ENCODE measurements around the gene CPS1.

Gene CPS1

DNA sequence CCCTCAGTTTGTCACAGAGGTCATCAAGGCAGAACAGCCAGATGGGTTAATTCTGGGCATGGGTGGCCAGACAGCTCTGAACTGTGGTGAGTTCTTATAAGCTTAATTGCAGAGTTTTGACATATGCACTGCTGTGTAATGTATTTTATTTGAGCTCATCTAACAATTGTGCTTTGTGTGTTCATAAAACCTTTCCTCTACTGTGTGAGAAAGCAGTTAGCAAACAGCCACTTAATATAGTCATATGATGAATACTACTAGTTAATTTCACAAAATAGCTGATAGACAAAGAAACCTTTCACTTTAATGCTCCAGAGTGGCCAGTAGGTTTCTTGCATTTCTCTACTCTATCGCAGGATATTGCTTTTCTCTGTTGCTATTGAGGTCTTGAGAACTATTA lies 43.1 kb downstream of the CPS1 start:
- no peaks in the 10 kb centered on the region for H3K4me1 ChIP-seq (ENCODE audit: insufficient read depth, insufficient read length)
- H3K9me3 ChIP-seq (ENCODE audit: insufficient read depth, low read length), result no peaks in the 10 kb centered on the region
- no peak overlapping the region for H3K9ac ChIP-seq (ENCODE audit: insufficient read length, low read depth)
- TF ChIP-seq ZNF274 (IDR thresholded peaks at IDR 0.05; ENCODE audit: low read depth, low read length) (no peak), SUZ12 (IDR thresholded peaks at IDR 0.05; ENCODE audit: extremely low read depth, insufficient read depth, insufficient read length) (no peak), YY1 (IDR thresholded peaks at IDR 0.05; ENCODE audit: insufficient read depth, insufficient read length) (no peak)
- H3K27me3 ChIP-seq (ENCODE audit: insufficient read depth, insufficient read length), result no peaks in the 10 kb centered on the region
- no peaks in the 10 kb centered on the region for H3K36me3 ChIP-seq (ENCODE audit: insufficient read depth, insufficient read length, low read length)
- H3K4me3 ChIP-seq (ENCODE audit: insufficient read length, low read depth), result no peak overlapping the region
- DNase-seq (ENCODE audit: low read depth, low spot score), result no peak

GRCh38 chr2:210604666-210605065 lies 48.3 kb downstream of the CPS1 start:
- no peak overlapping the region for H3K4me3 ChIP-seq (ENCODE audit: insufficient read length, low read depth)
- no peaks in the 10 kb centered on the region for H3K4me1 ChIP-seq (ENCODE audit: insufficient read depth, insufficient read length)
- H3K9ac ChIP-seq (ENCODE audit: insufficient read length, low read depth), result no peak overlapping the region
- no peaks in the 10 kb centered on the region for H3K36me3 ChIP-seq (ENCODE audit: insufficient read depth, insufficient read length, low read length)
- H3K9me3 ChIP-seq (ENCODE audit: insufficient read depth, low read length), result no peaks in the 10 kb centered on the region
- no peak for TF ChIP-seq YY1 (IDR thresholded peaks at IDR 0.05; ENCODE audit: insufficient read depth, insufficient read length)
- no peak for TF ChIP-seq SUZ12 (IDR thresholded peaks at IDR 0.05; ENCODE audit: extremely low read depth, insufficient read depth, insufficient read length)
- no peak for TF ChIP-seq ZNF274 (IDR thresholded peaks at IDR 0.05; ENCODE audit: low read depth, low read length)
- no peak for DNase-seq (ENCODE audit: low read depth, low spot score)
- H3K27me3 ChIP-seq (ENCODE audit: insufficient read depth, insufficient read length), result no peaks in the 10 kb centered on the region

- Histone ChIP-seq H3K9me3 (ENCODE audit: insufficient read depth, low read length) (no peaks in the 10 kb centered on the region), H3K4me3 (ENCODE audit: insufficient read length, low read depth) (no peak overlapping the region), H3K27me3 (ENCODE audit: insufficient read depth, insufficient read length) (no peaks in the 10 kb centered on the region), H3K36me3 (ENCODE audit: insufficient read depth, insufficient read length, low read length) (no peaks in the 10 kb centered on the region), H3K4me1 (ENCODE audit: insufficient read depth, insufficient read length) (no peaks in the 10 kb centered on the region), H3K9ac (ENCODE audit: insufficient read length, low read depth) (no peak overlapping the region)
- no peak for DNase-seq (ENCODE audit: low read depth, low spot score)
- TF ChIP-seq ZNF274 (IDR thresholded peaks at IDR 0.05; ENCODE audit: low read depth, low read length) (no peak), YY1 (IDR thresholded peaks at IDR 0.05; ENCODE audit: insufficient read depth, insufficient read length) (no peak), SUZ12 (IDR thresholded peaks at IDR 0.05; ENCODE audit: extremely low read depth, insufficient read depth, insufficient read length) (no peak)
These were observed 49.6 kb downstream of the CPS1 start for GRCh38 chr2:210606001-210606400.

DNA sequence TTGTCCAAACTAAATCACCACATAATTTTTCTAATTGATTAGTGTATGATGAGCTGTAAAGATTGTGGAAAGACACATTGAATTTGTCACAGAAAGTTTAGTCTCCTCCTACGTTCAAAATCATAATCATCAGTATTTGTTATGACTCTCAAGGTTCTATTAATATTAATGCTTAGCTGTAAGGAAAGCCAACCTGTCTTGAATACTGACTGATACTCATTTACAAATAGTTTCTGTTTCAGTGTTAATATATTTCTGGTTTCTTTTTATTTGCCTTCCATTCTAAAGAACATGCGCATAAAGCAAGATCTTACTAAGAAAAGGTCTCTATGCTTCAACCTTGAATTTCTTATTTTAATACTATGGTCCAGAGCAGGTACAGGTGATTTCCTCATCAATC lies 55.1 kb downstream of the CPS1 start:
- Histone ChIP-seq H3K4me3 (ENCODE audit: insufficient read length, low read depth) (no peak overlapping the region), H3K36me3 (ENCODE audit: insufficient read depth, insufficient read length, low read length) (no peaks in the 10 kb centered on the region), H3K9ac (ENCODE audit: insufficient read length, low read depth) (no peak overlapping the region), H3K27me3 (ENCODE audit: insufficient read depth, insufficient read length) (no peaks in the 10 kb centered on the region), H3K9me3 (ENCODE audit: insufficient read depth, low read length) (no peaks in the 10 kb centered on the region), H3K4me1 (ENCODE audit: insufficient read depth, insufficient read length) (no peaks in the 10 kb centered on the region)
- TF ChIP-seq YY1 (IDR thresholded peaks at IDR 0.05; ENCODE audit: insufficient read depth, insufficient read length) (no peak), SUZ12 (IDR thresholded peaks at IDR 0.05; ENCODE audit: extremely low read depth, insufficient read depth, insufficient read length) (no peak), ZNF274 (IDR thresholded peaks at IDR 0.05; ENCODE audit: low read depth, low read length) (no peak)
- no peak for DNase-seq (ENCODE audit: low read depth, low spot score)

- H3K9me3 ChIP-seq (ENCODE audit: insufficient read depth, low read length), result peaks cover 10% of the 10 kb centered on the region; the same call in 1 of the 2 replicates
- no peak for DNase-seq (ENCODE audit: low read depth, low spot score)
- no peak overlapping the region for H3K4me3 ChIP-seq (ENCODE audit: insufficient read length, low read depth)
- no peak overlapping the region for H3K9ac ChIP-seq (ENCODE audit: insufficient read length, low read depth)
- H3K36me3 ChIP-seq (ENCODE audit: insufficient read depth, insufficient read length, low read length), result no peaks in the 10 kb centered on the region
- TF ChIP-seq SUZ12 (IDR thresholded peaks at IDR 0.05; ENCODE audit: extremely low read depth, insufficient read depth, insufficient read length) (no peak), ZNF274 (IDR thresholded peaks at IDR 0.05; ENCODE audit: low read depth, low read length) (no peak), YY1 (IDR thresholded peaks at IDR 0.05; ENCODE audit: insufficient read depth, insufficient read length) (no peak)
- H3K27me3 ChIP-seq (ENCODE audit: insufficient read depth, insufficient read length), result no peaks in the 10 kb centered on the region
- no peaks in the 10 kb centered on the region for H3K4me1 ChIP-seq (ENCODE audit: insufficient read depth, insufficient read length)
These were observed 59.7 kb downstream of the CPS1 start for GRCh38 chr2:210616074-210616473.

DNA sequence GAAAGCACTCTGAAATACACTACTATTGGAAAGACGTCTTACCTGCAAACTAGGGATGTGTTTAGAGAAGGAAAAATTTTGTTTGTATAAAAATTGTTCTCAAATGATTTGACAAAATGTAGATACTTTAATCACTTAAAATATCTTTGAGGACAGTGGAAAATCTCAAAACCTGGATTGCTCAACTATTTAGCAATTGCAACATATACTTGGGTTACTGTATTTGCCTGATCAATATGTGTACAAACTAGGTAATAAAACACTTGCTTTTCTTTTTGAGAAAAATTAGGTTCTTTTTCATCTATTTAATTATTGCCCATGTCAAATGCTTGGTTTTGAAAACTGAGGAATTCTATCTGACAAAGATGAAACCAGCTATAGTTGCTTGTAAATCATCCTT lies 60.9 kb downstream of the CPS1 start:
- H3K27me3 ChIP-seq (ENCODE audit: insufficient read depth, insufficient read length), result no peaks in the 10 kb centered on the region
- H3K9ac ChIP-seq (ENCODE audit: insufficient read length, low read depth), result no peak overlapping the region
- no peak for TF ChIP-seq ZNF274 (IDR thresholded peaks at IDR 0.05; ENCODE audit: low read depth, low read length)
- no peak for TF ChIP-seq SUZ12 (IDR thresholded peaks at IDR 0.05; ENCODE audit: extremely low read depth, insufficient read depth, insufficient read length)
- TF ChIP-seq YY1 (IDR thresholded peaks at IDR 0.05; ENCODE audit: insufficient read depth, insufficient read length), result no peak
- no peak for DNase-seq (ENCODE audit: low read depth, low spot score)
- peaks cover 10% of the 10 kb centered on the region; the same call in 1 of the 2 replicates for H3K9me3 ChIP-seq (ENCODE audit: insufficient read depth, low read length)
- H3K4me1 ChIP-seq (ENCODE audit: insufficient read depth, insufficient read length), result no peaks in the 10 kb centered on the region
- H3K4me3 ChIP-seq (ENCODE audit: insufficient read length, low read depth), result no peak overlapping the region
- H3K36me3 ChIP-seq (ENCODE audit: insufficient read depth, insufficient read length, low read length), result no peaks in the 10 kb centered on the region

GRCh38 chr2:210617732-210618330 lies 61.4 kb downstream of the CPS1 start:
- peak; percentile 23 for DNase-seq (ENCODE audit: low read depth, low spot score)
- no peaks in the 10 kb centered on the region for H3K36me3 ChIP-seq (ENCODE audit: insufficient read depth, insufficient read length, low read length)
- no peaks in the 10 kb centered on the region for H3K4me1 ChIP-seq (ENCODE audit: insufficient read depth, insufficient read length)
- peaks cover 10% of the 10 kb centered on the region; the same call in 1 of the 2 replicates for H3K9me3 ChIP-seq (ENCODE audit: insufficient read depth, low read length)
- no peak overlapping the region for H3K9ac ChIP-seq (ENCODE audit: insufficient read length, low read depth)
- H3K4me3 ChIP-seq (ENCODE audit: insufficient read length, low read depth), result no peak overlapping the region
- TF ChIP-seq YY1 (IDR thresholded peaks at IDR 0.05; ENCODE audit: insufficient read depth, insufficient read length) (no peak), SUZ12 (IDR thresholded peaks at IDR 0.05; ENCODE audit: extremely low read depth, insufficient read depth, insufficient read length) (no peak)
- no peaks in the 10 kb centered on the region for H3K27me3 ChIP-seq (ENCODE audit: insufficient read depth, insufficient read length)
